HG03457 (cell line): Measurements from ENCODE around the gene HINFP.
"Not testable (repeated sequence)": the region's sequence is repeated elsewhere in the genome, so short reads cannot be mapped to it uniquely, and the experiment has no call there.

Source experiments
- ATAC-seq: cut with Tn5 transposase; IDR thresholded peaks from one replicate; pipeline ENCODE4 v1.9.1; 2021; ENCODE audit warnings: moderate number of reproducible peaks; ENCODE audit not compliant: unreplicated experiment

Gene HINFP

DNA sequence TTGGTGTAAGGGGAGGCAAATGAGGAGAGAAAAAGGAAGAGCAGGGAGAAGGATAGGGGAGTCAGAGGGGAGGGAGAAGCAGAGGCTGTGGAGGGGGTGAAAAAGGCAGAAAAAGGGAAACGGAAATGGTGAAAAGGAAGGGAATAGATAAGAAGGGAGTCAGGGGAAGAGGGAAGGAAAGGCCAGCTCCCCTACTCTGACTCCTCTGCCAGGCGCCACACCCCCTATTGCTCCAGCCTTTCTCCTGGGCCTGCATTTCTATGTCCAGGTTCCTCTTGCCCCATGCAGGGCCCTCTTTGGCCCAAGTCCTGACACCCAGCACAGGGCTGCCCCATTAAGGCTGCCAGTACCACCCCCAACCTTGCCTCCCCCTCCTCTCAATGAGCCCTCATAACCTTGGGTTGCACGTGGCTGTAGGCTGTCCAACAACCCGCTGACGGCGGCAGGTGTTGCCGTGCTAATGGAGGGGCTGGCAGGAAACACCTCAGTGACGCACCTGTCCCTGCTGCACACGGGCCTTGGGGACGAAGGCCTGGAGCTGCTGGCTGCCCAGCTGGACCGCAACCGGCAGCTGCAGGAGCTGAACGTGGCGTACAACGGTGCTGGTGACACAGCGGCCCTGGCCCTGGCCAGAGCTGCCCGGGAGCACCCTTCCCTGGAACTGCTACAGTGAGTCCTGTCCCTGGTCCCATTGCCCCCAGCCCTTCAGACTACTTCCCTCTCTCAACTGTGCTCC is 60.5 kb downstream of the HINFP start:
- no peak for ATAC-seq

GRCh38 chr11:119184399-119184798 is 63.0 kb downstream of the HINFP start:
- ATAC-seq = not testable (repeated sequence)
